Measurements from ENCODE around the gene NOL12.
"Not testable (repeated sequence)": the region's sequence is repeated elsewhere in the genome, so short reads cannot be mapped to it uniquely, and the experiment has no call there.

NOL12 gene

GRCh38 chr22:37686002-37686982, at the start of gene NOL12:
Gene NOL12 (plus strand): TSS chr22:37686343. CDS start chr22:37686393, 50 bp downstream.
- DNase-seq, result peak; percentile 76 to 83

- no peak for DNase-seq
These were observed 49.2 kb upstream of the NOL12 start for GRCh38 chr22:37636949-37637273.

- DNase-seq, result no peak
These were observed 47.6 kb upstream of the NOL12 start for GRCh38 chr22:37638391-37639069.

- peak in 1 of 2 experiments; percentile 27 for DNase-seq
These were observed 46.9 kb upstream of the NOL12 start, which contains the start of gene SH3BP1 for GRCh38 chr22:37639070-37639760. Gene SH3BP1 (plus strand): TSS chr22:37639669. CDS start chr22:37639788, 119 bp downstream.

GRCh38 chr22:37639771-37640590, 46.2 kb upstream of the NOL12 start:
- DNase-seq, result no peak

GRCh38 chr22:37640591-37641560, 45.3 kb upstream of the NOL12 start:
- DNase-seq, result no peak

- no peak for DNase-seq
These were observed 44.6 kb upstream of the NOL12 start for GRCh38 chr22:37641561-37641949.

- DNase-seq, result peak in 1 of 2 experiments; percentile 55
These were observed 42.8 kb upstream of the NOL12 start for GRCh38 chr22:37643225-37643847.

GRCh38 chr22:37647317-37647716, 38.8 kb upstream of the NOL12 start:
- no peak for DNase-seq

GRCh38 chr22:37647928-37648327, 38.2 kb upstream of the NOL12 start:
- no peak for DNase-seq

GRCh38 chr22:37650463-37651136, 35.5 kb upstream of the NOL12 start:
- DNase-seq, result no peak

- DNase-seq, result no peak
These were observed 31.4 kb upstream of the NOL12 start for GRCh38 chr22:37654563-37655251.

- no peak for DNase-seq
These were observed 30.9 kb upstream of the NOL12 start for GRCh38 chr22:37655252-37655563.

- DNase-seq, result not testable (repeated sequence)
These were observed 29.6 kb upstream of the NOL12 start for GRCh38 chr22:37656583-37656982.

- no peak for DNase-seq
These were observed 28.5 kb upstream of the NOL12 start for GRCh38 chr22:37657590-37658132.

- peak; percentile 98 to 99 for DNase-seq
These were observed 27.7 kb upstream of the NOL12 start, which contains the start of gene PDXP for GRCh38 chr22:37658133-37659065. Gene PDXP (plus strand): TSS chr22:37658723. CDS start chr22:37658783, 60 bp downstream.

- DNase-seq, result no peak
These were observed 26.9 kb upstream of the NOL12 start for GRCh38 chr22:37659066-37659896.
